HL-60 (cell line): ENCODE results near the gene CFAP73.

Experiments
- DNase-seq, 2 experiments: peaks; one replicate each; pipeline ENCODE4 v3.0.0-alpha.2; 2010 to 2020; ENCODE audit warnings: low read depth in 1 of 2, low spot score in 1 of 2
- H3K27ac ChIP-seq: fragments of 250-450 bp; sonication (Bioruptor Pico); replicated peaks from 2 replicates; pipeline ENCODE4 v1.5.1; 2020; ENCODE audit warnings: mild to moderate bottlenecking, moderate library complexity
- H3K27me3 ChIP-seq: fragments of 250-450 bp; sonication (Bioruptor Pico); 2 replicates; pipeline ENCODE4 v1.5.1; 2021; ENCODE audit warnings: mild to moderate bottlenecking, moderate library complexity; ENCODE audit not compliant: insufficient read depth, poor library complexity, severe bottlenecking
- H3K4me3 ChIP-seq: replicated peaks from 2 replicates; pipeline ENCODE4 v1.5.1; 2011; ENCODE audit warnings: mild to moderate bottlenecking, control low read depth, low read length; ENCODE audit not compliant: insufficient read depth
- CTCF ChIP-seq: IDR thresholded peaks from one replicate; pipeline ENCODE4 v1.5.1; 2011; ENCODE audit warnings: low read length, control low read depth, inconsistent platforms; ENCODE audit not compliant: insufficient read depth
- GABPA ChIP-seq: IDR thresholded peaks from 2 replicates; pipeline ENCODE4 v1.6.1; 2012; ENCODE audit warnings: low read depth
- POLR2AphosphoS5 ChIP-seq: IDR thresholded peaks from 2 replicates; pipeline ENCODE4 v1.6.1; 2012; ENCODE audit warnings: low read depth
- REST ChIP-seq: IDR thresholded peaks from 2 replicates; pipeline ENCODE4 v1.6.1; 2012; ENCODE audit warnings: low read depth; ENCODE audit not compliant: insufficient replicate concordance
- SPI1 ChIP-seq: IDR thresholded peaks from 2 replicates; pipeline ENCODE4 v1.6.1; 2012; ENCODE audit warnings: low read depth, mild to moderate bottlenecking, borderline replicate concordance

CFAP73 gene

GRCh38 chr12:113109360-113109759 is 40.2 kb upstream of the CFAP73 start:
- Histone ChIP-seq H3K27ac (no peak overlapping the region), H3K27me3 (no peaks in the 10 kb centered on the region), H3K4me3 (no peak overlapping the region)
- TF ChIP-seq REST (no peak), CTCF (no peak), GABPA (no peak), POLR2AphosphoS5 (no peak), SPI1 (no peak)
- DNase-seq, result no peak

GRCh38 chr12:113109872-113110599 is 39.5 kb upstream of the CFAP73 start:
- H3K4me3 ChIP-seq, result no peak overlapping the region
- no peak for TF ChIP-seq SPI1
- no peak for TF ChIP-seq POLR2AphosphoS5
- no peak for TF ChIP-seq CTCF
- TF ChIP-seq REST, result no peak
- no peak for TF ChIP-seq GABPA
- H3K27ac ChIP-seq, result no peak overlapping the region
- no peak for DNase-seq
- no peaks in the 10 kb centered on the region for H3K27me3 ChIP-seq

GRCh38 chr12:113111247-113111646 is 38.3 kb upstream of the CFAP73 start:
- TF ChIP-seq CTCF (no peak), REST (no peak), SPI1 (no peak), GABPA (no peak), POLR2AphosphoS5 (no peak)
- H3K4me3 ChIP-seq, result no peak overlapping the region
- H3K27ac ChIP-seq, result no peak overlapping the region
- H3K27me3 ChIP-seq, result no peaks in the 10 kb centered on the region
- no peak for DNase-seq
